Measurements from ENCODE around the gene AP2A2.

AP2A2 gene

DNA sequence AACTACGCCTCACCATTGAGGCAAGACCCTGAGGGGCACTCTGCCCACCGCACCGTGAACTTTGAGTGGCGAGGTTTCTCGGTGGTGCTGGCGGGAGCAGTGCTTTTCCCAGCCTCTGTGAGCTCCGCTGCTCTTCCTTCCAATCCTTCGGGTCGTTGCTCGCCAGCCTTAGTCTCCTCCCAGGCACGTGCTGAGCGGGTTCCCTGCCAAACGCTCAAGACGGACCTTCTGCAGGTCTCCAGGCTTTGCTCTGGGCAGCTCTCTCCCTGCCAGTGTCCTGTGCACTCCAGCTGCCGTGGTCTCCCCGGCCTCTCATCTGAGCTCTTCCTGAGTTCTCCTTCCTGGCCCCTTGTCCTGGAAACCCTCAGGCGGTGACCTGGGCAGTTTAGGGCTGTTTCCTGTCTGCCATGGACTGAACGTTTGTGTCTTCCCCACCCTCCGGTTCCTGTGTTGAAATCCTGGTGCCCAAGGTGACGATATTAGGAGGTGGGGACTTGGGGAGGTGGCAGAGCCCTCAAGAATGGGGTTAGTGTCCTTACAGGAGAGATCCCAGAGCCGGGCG, 122.0 kb downstream of the AP2A2 start:
- no peak for DNase-seq

DNA sequence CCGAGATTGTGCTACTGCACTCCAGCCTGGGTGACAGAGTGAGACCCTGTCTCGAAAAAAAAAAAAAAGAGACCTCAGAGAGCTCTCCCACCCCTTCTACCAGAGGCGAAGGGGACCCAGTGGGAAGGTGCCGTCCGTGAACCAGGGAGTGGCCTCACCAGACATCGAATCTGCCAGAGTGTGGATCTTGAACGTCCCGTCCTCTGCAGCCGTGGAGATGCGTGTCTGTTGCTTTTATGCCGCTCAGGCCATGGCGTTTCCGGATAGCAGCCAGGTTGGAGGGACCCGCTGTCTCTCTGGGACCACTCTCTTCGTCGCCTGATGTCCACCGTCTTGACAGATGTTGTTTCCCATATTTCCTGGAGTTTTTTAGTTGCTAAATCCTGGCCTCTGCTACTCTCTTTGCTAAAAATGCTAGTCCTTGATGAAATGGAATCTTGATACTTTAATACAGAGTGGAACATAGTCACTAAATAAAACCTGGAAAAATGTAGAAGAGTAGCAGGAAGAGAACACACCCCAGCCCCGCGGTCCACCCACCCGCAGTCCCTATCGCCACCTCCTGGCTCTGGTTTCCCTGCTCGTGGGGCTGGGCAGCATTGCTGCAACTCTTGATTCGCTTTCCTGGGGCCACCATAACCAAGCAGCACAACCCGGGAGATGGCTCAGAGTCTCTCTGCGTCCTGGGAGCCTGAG, 122.9 kb downstream of the AP2A2 start:
- DNase-seq, result no peak

GRCh38 chr11:1049071-1049405, 123.4 kb downstream of the AP2A2 start:
- DNase-seq, result no peak

GRCh38 chr11:1049431-1049891, 123.8 kb downstream of the AP2A2 start:
- DNase-seq, result no peak

DNA sequence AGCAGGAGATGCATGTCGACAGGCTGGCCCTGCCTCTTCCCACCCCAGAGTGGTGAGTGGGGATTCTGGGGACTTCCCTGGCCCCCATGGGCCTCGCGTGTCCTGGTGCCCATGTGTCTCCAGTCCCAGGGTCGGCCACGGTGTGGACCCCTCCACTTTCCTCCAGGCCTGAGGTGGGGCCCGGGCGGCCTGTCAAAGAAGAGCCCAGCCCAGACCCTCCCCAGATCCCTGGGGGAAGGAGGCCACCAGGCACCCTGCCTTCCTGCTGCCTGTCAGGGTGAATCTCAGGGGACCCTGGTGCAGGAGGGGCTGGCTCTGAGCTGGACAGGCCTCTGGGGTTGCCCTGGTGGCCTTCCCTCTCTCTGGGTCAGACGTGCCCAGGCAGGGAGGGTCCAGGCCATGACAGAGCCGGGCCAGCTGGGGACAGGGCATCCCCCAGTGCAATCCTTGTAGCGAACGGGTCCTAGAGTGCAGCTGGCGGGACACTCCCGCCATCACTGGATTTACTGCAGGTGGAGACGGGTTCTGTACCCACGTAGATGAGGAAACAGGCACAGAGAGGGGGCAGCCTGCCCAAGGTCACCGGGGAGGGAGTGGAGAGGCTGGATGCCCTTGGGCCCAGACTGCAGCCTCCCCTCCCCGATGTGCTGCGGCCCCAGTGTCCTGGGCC, 124.4 kb downstream of the AP2A2 start:
- DNase-seq, result no peak

DNA sequence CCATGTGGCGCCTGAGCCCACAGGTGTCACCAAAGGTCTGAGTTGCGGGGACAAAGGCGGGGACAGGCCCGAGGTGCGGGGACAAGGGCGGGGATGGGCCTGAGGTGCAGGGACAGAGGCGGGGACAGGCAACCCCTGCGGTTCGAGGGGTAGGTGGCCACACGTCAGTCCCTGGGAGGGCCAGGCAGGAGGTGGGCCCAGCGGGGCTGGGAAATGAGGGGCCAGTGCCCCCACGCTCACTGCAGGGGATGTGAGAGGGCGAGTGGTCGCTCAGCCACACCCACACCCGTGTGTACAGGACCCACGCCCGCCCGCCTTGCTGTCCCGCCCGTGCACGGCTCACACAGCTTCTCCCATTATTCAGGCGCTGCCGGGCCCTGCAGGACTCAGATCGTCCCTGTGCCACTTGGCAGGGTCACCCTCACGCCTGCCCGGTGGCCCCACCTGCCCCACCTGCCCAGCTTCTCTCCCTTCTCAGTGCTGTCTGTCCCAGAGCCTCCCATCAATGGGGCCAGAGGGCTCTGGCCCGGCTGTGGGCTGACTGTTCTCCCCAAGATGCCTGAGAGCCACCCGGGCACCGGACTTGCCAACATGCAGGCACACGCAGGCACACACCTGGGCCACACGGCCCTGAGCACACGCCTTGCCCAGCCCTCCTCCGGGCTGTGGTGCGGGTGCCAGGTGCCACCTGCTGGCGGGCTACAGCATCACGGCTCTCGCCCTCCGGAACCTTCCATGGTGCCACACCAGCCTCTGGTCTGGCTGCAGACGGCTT, 125.1 kb downstream of the AP2A2 start:
- peak; percentile 60 for DNase-seq

- no peak for DNase-seq
Measured at GRCh38 chr11:1051356-1052132, 125.9 kb downstream of the AP2A2 start.

DNA sequence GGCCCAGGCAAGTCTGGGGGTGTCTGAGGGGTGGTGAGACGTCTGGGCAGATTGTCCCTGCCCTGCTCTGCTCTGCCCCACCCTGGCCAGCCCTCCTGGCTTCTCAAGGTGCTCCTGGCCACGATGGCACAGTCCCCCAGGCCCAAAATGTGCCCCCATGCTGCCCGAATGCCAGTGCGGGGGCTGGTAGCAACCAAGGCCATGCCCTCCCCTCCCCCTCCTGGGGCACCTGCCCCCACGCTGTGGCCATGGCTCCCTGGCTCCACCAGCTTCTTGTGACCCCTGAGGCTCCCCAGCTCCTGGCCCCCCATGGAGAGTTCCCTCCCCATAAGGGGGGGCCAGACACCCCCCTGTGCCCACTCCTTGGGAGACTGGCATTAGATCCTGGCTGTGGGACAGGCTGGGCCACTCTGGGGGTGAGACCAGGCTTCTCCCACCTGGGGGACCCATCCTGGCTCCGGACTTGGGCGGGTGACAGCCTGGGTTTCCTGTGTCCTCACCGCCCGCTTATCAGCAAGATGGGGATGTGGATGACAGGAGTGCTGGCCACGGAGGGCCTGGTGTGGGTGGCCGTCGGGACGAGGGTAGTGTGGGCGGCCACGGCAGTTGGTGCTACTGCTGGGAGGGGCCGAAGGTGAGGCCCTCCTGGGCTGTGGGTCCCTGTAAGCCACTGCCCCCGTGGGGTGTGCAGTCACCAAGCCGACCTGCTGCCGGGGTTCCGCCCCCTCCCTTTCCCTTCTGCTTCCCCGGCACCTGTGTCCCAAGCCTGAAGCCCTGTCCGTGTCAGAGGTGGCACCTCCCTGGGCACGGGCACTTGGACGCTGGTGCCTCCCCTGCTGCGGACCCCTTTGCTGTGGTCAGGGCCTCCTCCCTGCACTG, 126.7 kb downstream of the AP2A2 start:
- DNase-seq, result no peak

- DNase-seq, result no peak
Measured at GRCh38 chr11:1053121-1053901, 127.6 kb downstream of the AP2A2 start.

GRCh38 chr11:1054143-1055108, 128.8 kb downstream of the AP2A2 start:
- DNase-seq, result no peak

GRCh38 chr11:1055109-1055703, 129.5 kb downstream of the AP2A2 start:
- DNase-seq, result no peak

- DNase-seq, result no peak
Measured at GRCh38 chr11:1055990-1056771, 130.5 kb downstream of the AP2A2 start.

GRCh38 chr11:1057806-1058205, 132.1 kb downstream of the AP2A2 start:
- DNase-seq, result no peak

DNA sequence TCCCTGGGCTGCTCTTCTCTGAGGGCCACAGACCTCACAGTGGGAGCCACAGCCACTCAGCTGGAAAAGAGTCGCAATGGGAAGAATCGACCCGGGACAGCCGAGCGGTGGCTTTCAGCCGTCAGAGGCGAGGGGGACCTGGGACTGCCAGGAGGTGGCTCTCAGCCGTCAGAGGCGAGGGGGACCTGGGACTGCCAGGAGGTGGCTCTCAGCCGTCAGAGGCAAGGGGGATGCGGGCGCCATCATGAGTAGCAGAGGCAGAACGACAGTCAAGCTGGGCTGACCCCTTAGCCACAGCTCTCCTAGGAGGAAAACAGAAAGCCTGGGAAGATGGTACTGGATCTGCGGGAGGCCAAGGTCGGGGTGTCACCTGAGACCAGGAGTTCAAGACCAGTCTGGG, 134.1 kb downstream of the AP2A2 start:
- no peak for DNase-seq

- no peak for DNase-seq
Measured at GRCh38 chr11:1060410-1060809, 134.7 kb downstream of the AP2A2 start.

GRCh38 chr11:1060852-1061616, 135.4 kb downstream of the AP2A2 start:
- DNase-seq, result no peak

Measured in effector CD4-positive, alpha-beta T cell (primary cell).